Epithelial cell of proximal tubule (primary cell): ENCODE results near the gene KCNMA1. TPM values are rescaled to one million over a fixed set of nuclear protein-coding genes. Genes with fewer than 3 reads are reported as not detected.

ENCODE experiments used
- DNase-seq: peaks from one replicate; pipeline ENCODE4 v3.0.0-alpha.2; 2011; ENCODE audit warnings: low read depth
- H3K4me3 ChIP-seq: 2 replicates; pipeline ENCODE4 v1.5.1; 2011; ENCODE audit warnings: low read depth, mild to moderate bottlenecking, low read length
- CTCF ChIP-seq: conservative IDR thresholded peaks from 2 replicates; pipeline ENCODE4 v1.5.1; 2012; ENCODE audit warnings: low read depth, mild to moderate bottlenecking, low read length
- total RNA-seq: library from RNA; depleted of rRNA; stranded (reverse); fragments of >200 nt; gene quantifications from 2 replicates; pipeline ENCODE4 v1.2.3, GENCODE V29; 2015

The KCNMA1 gene
- total RNA-seq, 1 donor from 2014 or later = 12.5 TPM

GRCh38 chr10:77518910-77519274 is 118.7 kb downstream of the KCNMA1 start:
- TF ChIP-seq CTCF = no peak
- no peak for DNase-seq
- no peak overlapping the region for H3K4me3 ChIP-seq

- no peak for DNase-seq
- no peak for TF ChIP-seq CTCF
Observed at GRCh38 chr10:77518241-77518909, 119.2 kb downstream of the KCNMA1 start.

GRCh38 chr10:77516575-77516974 is 121.0 kb downstream of the KCNMA1 start:
- no peak overlapping the region for H3K4me3 ChIP-seq
- no peak for DNase-seq
- TF ChIP-seq CTCF = no peak

More at GRCh38 chr10:77518241-77518909, 119.2 kb downstream of the KCNMA1 start:
- no peak overlapping the region for H3K4me3 ChIP-seq

GRCh38 chr10:77514870-77515269 is 122.7 kb downstream of the KCNMA1 start:
- no peak for TF ChIP-seq CTCF
- no peak overlapping the region for H3K4me3 ChIP-seq
- DNase-seq = no peak

- DNase-seq = no peak
- H3K4me3 ChIP-seq = no peak overlapping the region
- TF ChIP-seq CTCF = no peak
Observed at GRCh38 chr10:77513781-77514331, 123.8 kb downstream of the KCNMA1 start.

GRCh38 chr10:77513220-77513619 is 124.4 kb downstream of the KCNMA1 start:
- DNase-seq = no peak
- no peak for TF ChIP-seq CTCF
- H3K4me3 ChIP-seq = no peak overlapping the region

GRCh38 chr10:77512219-77512578 is 125.4 kb downstream of the KCNMA1 start:
- no peak for DNase-seq
- TF ChIP-seq CTCF = no peak
- H3K4me3 ChIP-seq = no peak overlapping the region
